Measurements from ENCODE around the gene SLC39A13. TPM values are rescaled to one million over a fixed set of nuclear protein-coding genes. Genes with fewer than 3 reads are reported as not detected.

SLC39A13 gene
- total RNA-seq, 1 experiment from 2014 or later: 29.2 TPM

DNA sequence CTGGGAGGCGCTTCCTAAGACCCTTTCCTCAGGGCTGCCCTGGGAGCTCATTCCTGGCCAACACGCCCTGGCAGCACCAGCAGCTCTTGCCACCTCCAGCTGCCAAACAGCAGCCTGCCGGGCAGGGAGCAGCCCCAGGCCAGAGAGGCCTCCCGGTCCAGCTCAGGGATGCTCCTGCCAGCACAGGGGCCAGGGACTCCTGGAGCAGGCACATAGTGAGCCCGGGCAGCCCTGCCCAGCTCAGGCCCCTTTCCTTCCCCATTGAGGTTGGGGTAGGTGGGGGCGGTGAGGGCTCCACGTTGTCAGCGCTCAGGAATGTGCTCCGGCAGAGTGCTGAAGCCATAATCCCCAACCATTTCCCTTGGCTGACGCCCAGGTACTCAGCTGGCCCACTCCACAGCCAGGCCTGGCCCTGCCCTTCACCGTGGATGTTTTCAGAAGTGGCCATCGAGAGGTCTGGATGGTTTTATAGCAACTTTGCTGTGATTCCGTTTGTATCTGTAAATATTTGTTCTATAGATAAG, 7.6 kb downstream of the SLC39A13 start:
- TF ChIP-seq CTCF (conservative IDR thresholded peaks at IDR 0.05): no peak
- H2BK5ac ChIP-seq (ENCODE audit: insufficient read length, low read length): no peak overlapping the region
- no peak overlapping the region for H3K56ac ChIP-seq (ENCODE audit: insufficient read length, low read depth, low read length)
- H3K27ac ChIP-seq (ENCODE audit: insufficient read length, low read depth, low read length): no peak overlapping the region
- no peak for DNase-seq
- no CpG with 5 or more reads among the region's 13 CpGs for WGBS (ENCODE audit: extremely low coverage, insufficient read length, low lambda C conversion rate)
- no peak overlapping the region for H4K8ac ChIP-seq (replicated peaks; ENCODE audit: insufficient read length, low read depth, low read length)
- no peak overlapping the region for H2AK5ac ChIP-seq (ENCODE audit: insufficient read length, low read length)
- Mint-ChIP-seq H3K4me3 (no peak overlapping the region; a peak in 1 of 5 replicates), H3K27me3 (ENCODE audit: low read depth) (no peaks in the 10 kb centered on the region), H3K9me3 (no peaks in the 10 kb centered on the region), H3K36me3 (ENCODE audit: insufficient read depth in 1 of 3, low read depth in 3 of 3) (peaks cover 29 to 57% (median 47%) of the 10 kb centered on the region in 3 experiments), H3K27ac (peak overlapping the region in 1 of 3 experiments; percentile 39; a peak in 1 of 7 replicates), H3K4me1 (peaks cover 2 to 6% of the 10 kb centered on the region in 2 experiments; a peak in 2 of 4 replicates)
- no peak overlapping the region for H4K5ac ChIP-seq (ENCODE audit: insufficient read length, low read depth, low read length)
- H3K4me1 ChIP-seq (ENCODE audit: insufficient read depth, low read length): no peaks in the 10 kb centered on the region
- H3K23me2 ChIP-seq (ENCODE audit: insufficient read length, low read depth, low read length, poor library complexity, severe bottlenecking): no peaks in the 10 kb centered on the region
- no peak overlapping the region for H2BK12ac ChIP-seq (ENCODE audit: insufficient read length, low read depth, low read length)
- no peaks in the 10 kb centered on the region for H3K9me3 ChIP-seq (ENCODE audit: control insufficient read depth, low read depth, low read length)
- no peak overlapping the region for H3K4me2 ChIP-seq (ENCODE audit: insufficient read depth, insufficient read length, low read length)
- H2BK120ac ChIP-seq (ENCODE audit: low read depth, low read length, poor library complexity, severe bottlenecking): no peak overlapping the region
- H3K79me2 ChIP-seq (ENCODE audit: insufficient read depth, low read length): no peaks in the 10 kb centered on the region
- no peak overlapping the region for H3K4ac ChIP-seq (ENCODE audit: low read depth, low read length)
- no peak overlapping the region for H3K23ac ChIP-seq (ENCODE audit: insufficient read length, low read depth, low read length)
- H3K18ac ChIP-seq (ENCODE audit: insufficient read length, low read depth, low read length): no peak overlapping the region
- no peak overlapping the region for H3K9ac ChIP-seq (ENCODE audit: extremely low read depth, insufficient read length, low read length)
- H3K79me1 ChIP-seq (ENCODE audit: insufficient read depth, low read depth, low read length, poor library complexity, severe bottlenecking): no peaks in the 10 kb centered on the region
- H4K20me1 ChIP-seq (ENCODE audit: control insufficient read depth, insufficient read depth, insufficient read length): no peaks in the 10 kb centered on the region
- no peaks in the 10 kb centered on the region for H3K27me3 ChIP-seq (ENCODE audit: insufficient read depth, low read length)
- no peak overlapping the region for H2BK15ac ChIP-seq (ENCODE audit: low read depth, low read length)
- H3K14ac ChIP-seq (ENCODE audit: insufficient read depth, low read length): no peak overlapping the region
- H2BK20ac ChIP-seq (ENCODE audit: low read depth, low read length, poor library complexity, severe bottlenecking): no peak overlapping the region
- no peak overlapping the region for H3T11ph ChIP-seq (ENCODE audit: low read length)
- no peak overlapping the region for H4K91ac ChIP-seq (ENCODE audit: insufficient read length, low read depth, low read length)
- no peak overlapping the region for H2AFZ ChIP-seq (ENCODE audit: low read length)
